Measurements from ENCODE around the gene EPC1.

DNA sequence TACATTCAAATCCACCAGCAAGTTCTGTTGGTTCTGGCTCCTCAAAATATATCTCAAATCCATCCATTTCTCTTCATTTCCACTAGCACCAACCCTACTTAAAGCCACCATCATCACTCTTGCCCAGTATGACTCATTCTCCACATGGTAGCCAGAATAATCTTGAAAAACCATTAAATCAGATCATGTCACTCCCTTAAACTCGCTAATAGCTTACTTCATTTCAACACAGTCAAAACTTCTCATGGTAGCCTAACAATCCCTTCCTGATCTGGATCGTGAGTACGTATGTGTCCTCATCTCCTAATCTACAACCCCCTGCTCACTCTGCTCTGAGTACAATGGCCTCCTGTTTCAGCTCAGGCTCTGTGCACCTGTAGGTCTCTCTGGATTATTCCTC, 8.7 kb downstream of the EPC1 start:
- TF ChIP-seq, protein P1, sequence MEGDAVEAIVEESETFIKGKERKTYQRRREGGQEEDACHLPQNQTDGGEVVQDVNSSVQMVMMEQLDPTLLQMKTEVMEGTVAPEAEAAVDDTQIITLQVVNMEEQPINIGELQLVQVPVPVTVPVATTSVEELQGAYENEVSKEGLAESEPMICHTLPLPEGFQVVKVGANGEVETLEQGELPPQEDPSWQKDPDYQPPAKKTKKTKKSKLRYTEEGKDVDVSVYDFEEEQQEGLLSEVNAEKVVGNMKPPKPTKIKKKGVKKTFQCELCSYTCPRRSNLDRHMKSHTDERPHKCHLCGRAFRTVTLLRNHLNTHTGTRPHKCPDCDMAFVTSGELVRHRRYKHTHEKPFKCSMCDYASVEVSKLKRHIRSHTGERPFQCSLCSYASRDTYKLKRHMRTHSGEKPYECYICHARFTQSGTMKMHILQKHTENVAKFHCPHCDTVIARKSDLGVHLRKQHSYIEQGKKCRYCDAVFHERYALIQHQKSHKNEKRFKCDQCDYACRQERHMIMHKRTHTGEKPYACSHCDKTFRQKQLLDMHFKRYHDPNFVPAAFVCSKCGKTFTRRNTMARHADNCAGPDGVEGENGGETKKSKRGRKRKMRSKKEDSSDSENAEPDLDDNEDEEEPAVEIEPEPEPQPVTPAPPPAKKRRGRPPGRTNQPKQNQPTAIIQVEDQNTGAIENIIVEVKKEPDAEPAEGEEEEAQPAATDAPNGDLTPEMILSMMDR (IDR thresholded peaks at IDR 0.05) = no peak
- no peak for TF ChIP-seq EP300 (IDR thresholded peaks at IDR 0.05)

Data from tibial nerve (tissue), 4 donors.